Endothelial cell of umbilical vein (primary cell): ENCODE data around the gene FOLR1. TPM values are rescaled to one million over a fixed set of nuclear protein-coding genes. Genes with fewer than 3 reads are reported as not detected.
"Not testable (repeated sequence)": the region's sequence is repeated elsewhere in the genome, so short reads cannot be mapped to it uniquely, and the experiment has no call there.

Source experiments
- BruUV-seq: library from RNA; stranded (reverse); fragments of 400-500 nt; replicated peaks from 2 replicates; lab custom pipeline; 2021; lab: Mats Ljungman, UMichigan
- CTCF ChIA-PET: fragments of 300-600, 350-600 bp; sonication (Branson Sonifier 250); formaldehyde crosslinking; loops from one replicate; lab custom pipeline; 2021; ENCODE audit warnings: antibody characterized with exemption, inconsistent platforms; lab: Charles Lee
- POLR2A ChIA-PET: fragments of 300-600, 350-600 bp; sonication (Branson Sonifier 250); formaldehyde crosslinking; loops from one replicate; lab custom pipeline; 2021; ENCODE audit warnings: antibody characterized with exemption, inconsistent platforms; lab: Charles Lee
- DNase-seq: peaks from one replicate; pipeline ENCODE4 v3.0.0-alpha.2; 2011; ENCODE audit warnings: low read depth, low spot score
- FAIRE-seq: peaks from 2 replicates; lab custom pipeline; 2011; peaks lifted over from hg19 to GRCh38; lab: Jason Lieb, UNC
- H2AFZ ChIP-seq: 2 replicates; pipeline ENCODE4 v1.6.0; 2012; ENCODE audit warnings: low read depth, low read length, control low read depth, inconsistent platforms
- H3K27ac ChIP-seq: 2 replicates; pipeline ENCODE4 v1.5.1; 2011; ENCODE audit warnings: low read depth, mild to moderate bottlenecking, control low read depth, low read length, moderate library complexity; ENCODE audit not compliant: insufficient read depth
- H3K27me3 ChIP-seq, 2 experiments: 2 replicates each; pipeline versions ENCODE4 v1.6.0 to v1.6.1; 2011; ENCODE audit warnings: low read length in 2 of 2, mixed read lengths in 1 of 2; ENCODE audit not compliant: control insufficient read depth in 2 of 2, insufficient read depth in 2 of 2
- H3K36me3 ChIP-seq, 2 experiments: 2 replicates in 1 of 2; 3 replicates in 1 of 2; pipeline ENCODE4 v1.5.1; 2011; ENCODE audit warnings: low read length in 2 of 2, mild to moderate bottlenecking in 1 of 2, moderate library complexity in 1 of 2; ENCODE audit not compliant: control insufficient read depth in 2 of 2, insufficient read depth in 2 of 2; ENCODE audit errors: extremely low read depth in 1 of 2
- H3K4me1 ChIP-seq: 3 replicates; pipeline ENCODE4 v1.5.1; 2011; ENCODE audit warnings: mild to moderate bottlenecking, low read length; ENCODE audit not compliant: control insufficient read depth, insufficient read depth; ENCODE audit errors: extremely low read depth
- H3K4me2 ChIP-seq: 2 replicates; pipeline ENCODE4 v1.6.1; 2011; ENCODE audit warnings: low read length, control low read depth, mixed read lengths; ENCODE audit not compliant: insufficient read depth
- H3K4me3 ChIP-seq, 3 experiments: fragments of 200-600 bp in 1 of 3; sonication (generic), shearing (Covaris generic) in 1 of 3; replicated peaks in 1 of 3; 2 replicates each; pipeline ENCODE4 v1.5.1; 2011 to 2016; ENCODE audit warnings: control low read depth in 3 of 3, low read length in 3 of 3, mild to moderate bottlenecking in 2 of 3, inconsistent platforms in 1 of 3, low read depth in 1 of 3, moderate library complexity in 1 of 3; ENCODE audit not compliant: insufficient read depth in 1 of 3
- H3K79me2 ChIP-seq: 2 replicates; pipeline ENCODE4 v1.6.0; 2012; ENCODE audit warnings: low read length, inconsistent platforms; ENCODE audit not compliant: control insufficient read depth, insufficient read depth
- H3K9ac ChIP-seq: replicated peaks from 2 replicates; pipeline ENCODE3; 2011; ENCODE audit warnings: low read length, control low read depth; ENCODE audit not compliant: insufficient read depth; ENCODE audit errors: extremely low read depth
- H3K9me1 ChIP-seq: replicated peaks from 3 replicates; pipeline ENCODE4 v1.6.0; 2011; ENCODE audit warnings: mild to moderate bottlenecking, low read length; ENCODE audit not compliant: control insufficient read depth, insufficient read depth; ENCODE audit errors: extremely low read depth
- H3K9me3 ChIP-seq: replicated peaks from 2 replicates; pipeline ENCODE4 v1.5.1; 2012; ENCODE audit warnings: low read length, inconsistent platforms; ENCODE audit not compliant: control insufficient read depth, insufficient read depth
- H4K20me1 ChIP-seq: replicated peaks from 2 replicates; pipeline ENCODE3; 2011; ENCODE audit warnings: mild to moderate bottlenecking, low read length; ENCODE audit not compliant: control insufficient read depth, insufficient read depth; ENCODE audit errors: extremely low read depth
- CTCF ChIP-seq, 2 donors: IDR thresholded peaks; 1 replicate in 1 of 2; 2 replicates in 1 of 2; pipeline ENCODE4 v1.5.1; 2011; ENCODE audit warnings: low read length in 2 of 2, mild to moderate bottlenecking in 2 of 2, moderate library complexity in 2 of 2, control low read depth in 1 of 2, inconsistent platforms in 1 of 2, low read depth in 1 of 2; ENCODE audit not compliant: insufficient read depth in 1 of 2; ENCODE audit errors: extremely low read depth in 1 of 2
- EZH2 ChIP-seq: IDR thresholded peaks from 2 replicates; pipeline ENCODE4 v1.6.1; 2012; ENCODE audit warnings: borderline replicate concordance, low read depth, mild to moderate bottlenecking, moderate library complexity, low read length, inconsistent platforms; ENCODE audit not compliant: severe bottlenecking
- FOS ChIP-seq: IDR thresholded peaks from 2 replicates; pipeline ENCODE4 v1.6.1; 2011; ENCODE audit warnings: mild to moderate bottlenecking, low read length, moderate library complexity, borderline replicate concordance; ENCODE audit not compliant: insufficient read depth
- GATA2 ChIP-seq: IDR thresholded peaks from 2 replicates; pipeline ENCODE4 v1.7.0; 2011; ENCODE audit warnings: low read depth, mild to moderate bottlenecking, moderate library complexity, mixed read lengths, low read length; ENCODE audit not compliant: insufficient read length, insufficient read depth
- MAX ChIP-seq: IDR thresholded peaks from 2 replicates; pipeline ENCODE4 v1.6.1; 2011; ENCODE audit not compliant: insufficient read depth, insufficient read length
- MYC ChIP-seq: IDR thresholded peaks from one replicate; pipeline ENCODE4 v1.6.1; 2011; ENCODE audit warnings: mild to moderate bottlenecking, low read depth, low read length
- POLR2A ChIP-seq: IDR thresholded peaks from 2 replicates; pipeline ENCODE4 v1.6.1; 2012; ENCODE audit warnings: low read depth, mild to moderate bottlenecking, control low read depth, low read length
- POLR2AphosphoS5 ChIP-seq: IDR thresholded peaks from 2 replicates; pipeline ENCODE4 v1.6.1; 2012; ENCODE audit warnings: low read depth, mild to moderate bottlenecking, control low read depth, low read length, moderate library complexity; ENCODE audit not compliant: insufficient read depth
- dilution Hi-C: fragments of 300-500 bp; cut with MboI; formaldehyde crosslinking; loops from one replicate; pipeline ENCODE4 v1.15.0; 2019; ENCODE audit warnings: low sequenced_read_pairs; ENCODE audit not compliant: extremely low pct_ligation_motif_present
- intact Hi-C: fragments of 100-400 bp; cut with micrococcal nuclease; formaldehyde crosslinking; loops from one replicate; pipeline ENCODE4 v1.10.0; 2022
- polyA plus RNA-seq, 4 experiments: library from polyadenylated mRNA; depleted of rRNA in 3 of 4; stranded (reverse) in 3 of 4; unstranded in 1 of 4; fragments of >200 nt; gene quantifications; 2 replicates each; pipeline versions ENCODE4 v1.2.1 to v1.2.3, GENCODE V29; 2011 to 2012; ENCODE audit warnings: missing spikeins in 1 of 4
- total RNA-seq: library from RNA; stranded (reverse); gene quantifications from 2 replicates; pipeline ENCODE4 v1.2.3, GENCODE V29; 2021

The FOLR1 gene
- total and polyA plus RNA-seq, 2 donors (not counting 3 experiments of a cell fraction or from before 2014, with no cell fraction given): not detected

GRCh38 chr11:72162891-72163492, 28.9 kb upstream of the FOLR1 start:
- H3K4me3 ChIP-seq: no peak overlapping the region
- FAIRE-seq (no peak), DNase-seq (no peak)
- no peak overlapping the region for H3K9ac ChIP-seq
- TF ChIP-seq CTCF (IDR thresholded peaks at IDR 0.05; ENCODE audit: extremely low read depth in 1 of 2, insufficient read depth in 1 of 2, low read depth in 1 of 2, low read length in 2 of 2) (no peak), GATA2 (no peak), MYC (no peak), POLR2AphosphoS5 (no peak), MAX (no peak), POLR2A (no peak), FOS (no peak), EZH2 (no peak)
- intact Hi-C loops (no loop called here), dilution Hi-C loops (no loop called here)
- ChIA-PET POLR2A (no interaction called here), CTCF (interaction anchor here (0.7 kb wide), 1 partner anchor 10 kb away, joined by 3 read pairs; no protein-coding TSS in a partner anchor)
- H4K20me1 ChIP-seq: no peaks in the 10 kb centered on the region
- H3K9me3 ChIP-seq: no peaks in the 10 kb centered on the region
- BruUV-seq: no TSS peak
- peaks cover 3 to 4% of the 10 kb centered on the region in 2 experiments for H3K27me3 ChIP-seq
- no peaks in the 10 kb centered on the region for H3K4me1 ChIP-seq
- no peak overlapping the region for H3K27ac ChIP-seq
- H3K79me2 ChIP-seq: no peaks in the 10 kb centered on the region
- no peaks in the 10 kb centered on the region for H3K9me1 ChIP-seq
- no peak overlapping the region for H2AFZ ChIP-seq
- H3K36me3 ChIP-seq: no peaks in the 10 kb centered on the region
- no peak overlapping the region for H3K4me2 ChIP-seq

- H3K4me1 ChIP-seq, H3K9ac ChIP-seq, POLR2A ChIA-PET, BruUV-seq, H3K4me3 ChIP-seq, H3K9me3 ChIP-seq, FAIRE-seq, H4K20me1 ChIP-seq, DNase-seq, H3K79me2 ChIP-seq, H3K9me1 ChIP-seq, H3K27me3 ChIP-seq, H3K36me3 ChIP-seq, CTCF ChIA-PET, H2AFZ ChIP-seq, dilution Hi-C loops, H3K27ac ChIP-seq, intact Hi-C loops, H3K4me2 ChIP-seq: not testable (repeated sequence)
Measured at GRCh38 chr11:72164187-72164586, 27.8 kb upstream of the FOLR1 start.

GRCh38 chr11:72169046-72169555, 22.8 kb upstream of the FOLR1 start:
- H3K4me2 ChIP-seq, POLR2A ChIA-PET, DNase-seq, H3K9me1 ChIP-seq, H2AFZ ChIP-seq, H3K36me3 ChIP-seq, H3K9ac ChIP-seq, dilution Hi-C loops, BruUV-seq, FAIRE-seq, H4K20me1 ChIP-seq, H3K4me1 ChIP-seq, H3K79me2 ChIP-seq, H3K9me3 ChIP-seq, intact Hi-C loops, H3K27ac ChIP-seq, H3K27me3 ChIP-seq, H3K4me3 ChIP-seq: not testable (repeated sequence)
- CTCF ChIA-PET: interaction anchor here (0.8 to 1.2 kb wide), 3 partner anchors 14 to 154 kb away, joined by 3 read pairs; no protein-coding TSS in a partner anchor
